HL-60 (cell line): Measurements from ENCODE around the gene WNT10A.

ENCODE experiments used
- POLR2AphosphoS5 ChIP-seq: IDR thresholded peaks from 2 replicates; pipeline ENCODE4 v1.6.1; 2012; ENCODE audit warnings: low read depth
- TF ChIP-seq, protein P1 (sequence below): IDR thresholded peaks from one replicate; pipeline ENCODE4 v1.5.1; 2011; ENCODE audit warnings: low read length, control low read depth, inconsistent platforms; ENCODE audit not compliant: insufficient read depth
- TF ChIP-seq, protein P2 (sequence below): IDR thresholded peaks from 2 replicates; pipeline ENCODE4 v1.6.1; 2012; ENCODE audit warnings: low read depth; ENCODE audit not compliant: insufficient replicate concordance

DNA sequence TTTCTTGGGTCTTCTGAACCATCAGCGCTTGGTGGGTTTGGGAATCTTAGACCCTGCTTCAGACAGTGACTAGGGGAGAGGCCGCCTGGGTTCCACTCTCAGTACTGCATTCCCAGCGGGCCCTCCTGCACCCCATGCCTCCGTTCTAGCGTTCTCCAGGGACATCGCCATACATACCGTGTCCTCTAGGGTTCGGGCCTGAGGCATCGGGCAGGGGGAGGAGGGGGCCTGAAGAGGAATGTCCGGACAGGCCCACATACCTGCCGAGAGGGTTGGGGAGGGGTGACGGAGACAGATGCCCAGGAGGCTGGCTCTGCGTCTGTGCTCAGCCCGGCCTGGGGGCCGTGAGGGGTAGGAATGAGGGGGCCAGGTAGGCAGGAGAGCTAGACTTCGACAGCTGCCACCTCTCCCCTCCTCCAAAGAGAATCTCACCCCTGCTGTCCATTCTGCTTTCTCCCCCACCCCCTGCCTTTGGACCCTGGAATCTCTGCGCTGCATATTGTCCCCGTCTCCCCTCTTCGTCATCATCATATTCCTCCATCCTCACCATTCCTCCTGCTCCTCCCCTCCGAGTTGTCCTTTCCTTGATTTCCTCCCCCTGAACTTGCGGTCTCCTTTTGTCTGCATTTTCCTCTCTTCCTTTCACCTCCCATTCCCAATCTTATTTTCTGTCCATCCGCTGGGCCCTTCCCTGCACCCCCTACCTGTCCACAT is 7.8 kb upstream of the WNT10A start:
- TF ChIP-seq, protein P1, sequence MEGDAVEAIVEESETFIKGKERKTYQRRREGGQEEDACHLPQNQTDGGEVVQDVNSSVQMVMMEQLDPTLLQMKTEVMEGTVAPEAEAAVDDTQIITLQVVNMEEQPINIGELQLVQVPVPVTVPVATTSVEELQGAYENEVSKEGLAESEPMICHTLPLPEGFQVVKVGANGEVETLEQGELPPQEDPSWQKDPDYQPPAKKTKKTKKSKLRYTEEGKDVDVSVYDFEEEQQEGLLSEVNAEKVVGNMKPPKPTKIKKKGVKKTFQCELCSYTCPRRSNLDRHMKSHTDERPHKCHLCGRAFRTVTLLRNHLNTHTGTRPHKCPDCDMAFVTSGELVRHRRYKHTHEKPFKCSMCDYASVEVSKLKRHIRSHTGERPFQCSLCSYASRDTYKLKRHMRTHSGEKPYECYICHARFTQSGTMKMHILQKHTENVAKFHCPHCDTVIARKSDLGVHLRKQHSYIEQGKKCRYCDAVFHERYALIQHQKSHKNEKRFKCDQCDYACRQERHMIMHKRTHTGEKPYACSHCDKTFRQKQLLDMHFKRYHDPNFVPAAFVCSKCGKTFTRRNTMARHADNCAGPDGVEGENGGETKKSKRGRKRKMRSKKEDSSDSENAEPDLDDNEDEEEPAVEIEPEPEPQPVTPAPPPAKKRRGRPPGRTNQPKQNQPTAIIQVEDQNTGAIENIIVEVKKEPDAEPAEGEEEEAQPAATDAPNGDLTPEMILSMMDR = no peak
- TF ChIP-seq, protein P2, sequence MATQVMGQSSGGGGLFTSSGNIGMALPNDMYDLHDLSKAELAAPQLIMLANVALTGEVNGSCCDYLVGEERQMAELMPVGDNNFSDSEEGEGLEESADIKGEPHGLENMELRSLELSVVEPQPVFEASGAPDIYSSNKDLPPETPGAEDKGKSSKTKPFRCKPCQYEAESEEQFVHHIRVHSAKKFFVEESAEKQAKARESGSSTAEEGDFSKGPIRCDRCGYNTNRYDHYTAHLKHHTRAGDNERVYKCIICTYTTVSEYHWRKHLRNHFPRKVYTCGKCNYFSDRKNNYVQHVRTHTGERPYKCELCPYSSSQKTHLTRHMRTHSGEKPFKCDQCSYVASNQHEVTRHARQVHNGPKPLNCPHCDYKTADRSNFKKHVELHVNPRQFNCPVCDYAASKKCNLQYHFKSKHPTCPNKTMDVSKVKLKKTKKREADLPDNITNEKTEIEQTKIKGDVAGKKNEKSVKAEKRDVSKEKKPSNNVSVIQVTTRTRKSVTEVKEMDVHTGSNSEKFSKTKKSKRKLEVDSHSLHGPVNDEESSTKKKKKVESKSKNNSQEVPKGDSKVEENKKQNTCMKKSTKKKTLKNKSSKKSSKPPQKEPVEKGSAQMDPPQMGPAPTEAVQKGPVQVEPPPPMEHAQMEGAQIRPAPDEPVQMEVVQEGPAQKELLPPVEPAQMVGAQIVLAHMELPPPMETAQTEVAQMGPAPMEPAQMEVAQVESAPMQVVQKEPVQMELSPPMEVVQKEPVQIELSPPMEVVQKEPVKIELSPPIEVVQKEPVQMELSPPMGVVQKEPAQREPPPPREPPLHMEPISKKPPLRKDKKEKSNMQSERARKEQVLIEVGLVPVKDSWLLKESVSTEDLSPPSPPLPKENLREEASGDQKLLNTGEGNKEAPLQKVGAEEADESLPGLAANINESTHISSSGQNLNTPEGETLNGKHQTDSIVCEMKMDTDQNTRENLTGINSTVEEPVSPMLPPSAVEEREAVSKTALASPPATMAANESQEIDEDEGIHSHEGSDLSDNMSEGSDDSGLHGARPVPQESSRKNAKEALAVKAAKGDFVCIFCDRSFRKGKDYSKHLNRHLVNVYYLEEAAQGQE = no peak
- TF ChIP-seq POLR2AphosphoS5 = no peak
